SW480 (cell line): ENCODE results near the gene ACO2.
"Not testable (repeated sequence)": the region's sequence is repeated elsewhere in the genome, so short reads cannot be mapped to it uniquely, and the experiment has no call there.

Experiments
- DNase-seq: peaks from one replicate; pipeline ENCODE4 v3.0.0-alpha.2; 2016; ENCODE audit warnings: low spot score

Gene ACO2

DNA sequence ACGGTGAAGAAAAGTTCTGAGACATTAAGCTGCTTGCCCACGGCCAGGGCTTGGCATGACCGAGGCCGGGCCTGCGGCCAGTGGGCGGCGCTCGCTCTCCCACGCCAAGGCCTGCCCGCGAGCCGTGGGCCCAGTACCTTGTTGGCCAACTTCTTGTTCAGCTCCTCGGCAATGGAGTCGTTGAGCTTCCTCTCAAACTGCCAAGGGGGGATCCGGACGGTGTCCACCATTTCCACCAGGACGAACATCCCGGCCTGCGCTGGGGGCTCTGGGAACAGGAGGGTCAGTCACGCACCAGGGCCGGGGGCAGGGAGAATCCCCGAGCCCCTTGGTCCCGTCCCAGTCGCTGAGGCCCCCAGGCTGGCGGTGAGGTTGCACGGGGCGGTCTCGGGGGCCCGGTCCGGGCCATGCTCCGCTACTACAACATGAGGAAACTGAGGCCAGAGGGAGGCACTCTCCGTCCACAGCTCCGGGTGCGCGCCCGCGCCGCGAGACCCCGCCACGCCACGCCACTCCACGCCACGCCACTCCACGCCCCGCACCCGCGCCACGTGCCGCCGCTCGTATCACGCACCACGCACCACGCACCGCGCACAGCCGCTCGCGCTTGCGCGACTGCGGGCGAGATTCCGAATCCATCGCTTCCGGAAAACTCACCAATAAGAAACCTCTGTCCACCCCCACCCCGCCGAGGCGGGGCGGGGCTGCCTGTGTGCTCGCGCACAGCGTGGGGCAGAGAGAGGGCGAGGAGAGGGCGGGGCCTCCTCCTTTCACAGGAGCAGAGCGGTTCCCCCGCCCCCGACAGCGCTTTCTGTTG, 75.1 kb downstream of the ACO2 start, which contains the start of gene POLR3H:
TSS of gene POLR3H (minus strand) at position 617 of the 817 bp plus-strand sequence. CDS start at position 248, 369 bp downstream.
- DNase-seq, result peak; percentile 95

DNA sequence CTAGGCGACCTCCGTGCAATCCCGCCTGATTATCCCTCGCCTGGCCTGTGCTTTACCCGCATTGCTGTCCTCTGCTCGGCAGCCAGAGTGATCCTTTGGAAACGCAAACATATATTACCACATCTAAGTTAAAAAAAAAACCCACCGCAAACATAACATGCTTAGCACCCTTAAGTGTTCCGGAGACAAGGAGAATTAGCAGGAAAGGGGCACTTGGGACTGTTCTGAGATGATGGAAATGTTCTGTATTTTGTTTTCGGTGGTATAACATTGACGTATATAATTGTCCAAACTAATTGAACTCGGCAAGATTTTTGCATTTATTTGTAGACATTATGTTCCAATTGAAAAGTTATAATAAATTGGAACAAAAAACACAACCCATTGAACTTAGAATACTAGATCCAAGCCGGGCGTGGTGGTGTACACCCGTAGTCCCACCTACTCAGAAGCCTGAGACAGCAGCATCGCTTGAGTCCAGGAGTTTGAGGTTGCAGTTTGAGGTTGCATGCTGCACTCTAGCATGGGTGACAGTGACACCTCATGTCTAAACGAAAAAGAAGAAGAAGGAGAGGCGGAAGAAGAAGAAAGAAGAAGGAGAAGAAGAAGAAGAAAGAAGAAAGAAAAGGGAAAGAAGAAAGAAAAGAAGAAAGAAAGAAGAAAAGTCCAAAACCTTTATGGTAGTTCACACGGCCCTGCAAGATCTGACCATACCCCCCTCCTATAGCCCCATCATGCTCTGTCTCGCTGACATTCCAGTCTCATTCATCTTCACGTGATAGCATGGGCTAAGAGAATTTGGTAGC, 76.0 kb downstream of the ACO2 start:
- no peak for DNase-seq

DNA sequence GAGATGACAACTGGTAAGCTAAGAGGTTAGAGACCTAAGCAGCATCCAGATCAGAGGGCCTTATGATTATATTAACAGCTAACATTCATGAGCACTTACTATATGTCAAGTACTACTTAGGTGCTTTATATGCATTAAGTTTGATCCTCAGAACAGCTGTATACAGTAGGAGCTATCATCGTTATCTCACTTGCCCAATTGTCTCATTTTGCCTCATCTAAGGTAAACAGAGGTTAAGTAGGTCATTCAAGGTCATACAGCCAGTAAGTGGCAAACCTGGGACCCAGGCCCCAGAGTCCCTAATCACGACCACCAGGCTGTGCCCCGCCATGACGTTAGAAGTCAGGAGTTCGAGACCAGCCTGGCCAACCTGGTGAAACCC, 79.9 kb downstream of the ACO2 start:
- no peak for DNase-seq

DNA sequence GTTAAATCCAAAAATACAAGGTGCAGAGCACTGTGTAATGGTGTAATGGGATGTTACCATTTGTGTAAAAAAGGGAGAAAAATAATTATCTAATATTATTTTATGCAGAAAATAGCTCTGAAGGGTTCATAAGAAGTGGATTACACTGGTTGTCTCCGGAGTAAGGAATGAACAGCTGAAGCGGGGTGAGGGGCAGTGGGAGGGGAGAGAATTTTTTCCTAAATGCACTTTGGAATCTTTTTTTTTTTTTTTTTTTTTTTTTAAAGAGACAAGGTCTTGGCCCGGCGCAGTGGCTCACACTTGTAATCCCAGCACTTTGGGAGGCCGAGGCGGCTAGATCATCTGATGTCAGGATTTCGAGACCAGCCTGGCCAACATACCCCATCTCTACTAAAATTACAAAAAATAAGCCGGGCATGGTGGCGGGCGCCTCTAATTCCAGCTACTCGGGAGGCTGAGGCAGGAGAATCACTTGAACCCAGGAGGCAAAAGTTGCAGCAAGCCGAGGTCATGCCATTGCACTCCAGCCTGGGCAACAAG, 82.1 kb downstream of the ACO2 start:
- no peak for DNase-seq

DNA sequence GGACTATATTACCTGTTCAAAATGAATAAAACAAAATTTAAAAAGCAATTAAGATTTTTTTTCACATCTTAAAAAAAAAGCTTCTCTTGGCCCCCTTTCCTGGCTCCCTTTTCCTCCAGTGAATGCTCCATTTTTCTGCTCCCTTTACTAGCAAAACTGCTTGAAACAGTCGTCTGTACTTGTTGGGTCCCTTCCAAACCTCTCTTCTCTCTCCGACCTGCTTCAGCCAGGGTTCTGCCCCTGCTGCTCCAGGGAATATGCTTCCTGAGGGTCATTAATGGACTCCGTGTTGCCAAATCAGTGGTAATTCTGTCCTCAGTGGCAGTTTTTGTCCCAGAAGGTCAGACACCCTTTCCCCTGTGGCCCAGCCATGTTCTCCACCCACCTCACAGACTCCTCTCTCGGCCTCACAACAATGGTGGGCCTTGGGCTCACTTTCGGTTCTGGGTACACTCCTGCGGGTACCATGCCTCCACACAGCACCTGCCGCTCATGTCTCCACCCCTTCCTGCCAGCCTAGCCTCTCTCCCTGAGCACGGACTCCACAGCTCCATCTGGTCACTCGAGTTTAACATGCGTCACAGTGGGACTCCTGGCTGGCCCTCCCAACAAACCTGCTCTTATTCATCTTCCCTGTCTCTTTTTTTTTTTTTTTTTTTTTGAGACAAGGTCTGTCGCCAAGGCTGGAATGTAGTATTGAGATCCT, 83.1 kb downstream of the ACO2 start:
- DNase-seq, result no peak

DNA sequence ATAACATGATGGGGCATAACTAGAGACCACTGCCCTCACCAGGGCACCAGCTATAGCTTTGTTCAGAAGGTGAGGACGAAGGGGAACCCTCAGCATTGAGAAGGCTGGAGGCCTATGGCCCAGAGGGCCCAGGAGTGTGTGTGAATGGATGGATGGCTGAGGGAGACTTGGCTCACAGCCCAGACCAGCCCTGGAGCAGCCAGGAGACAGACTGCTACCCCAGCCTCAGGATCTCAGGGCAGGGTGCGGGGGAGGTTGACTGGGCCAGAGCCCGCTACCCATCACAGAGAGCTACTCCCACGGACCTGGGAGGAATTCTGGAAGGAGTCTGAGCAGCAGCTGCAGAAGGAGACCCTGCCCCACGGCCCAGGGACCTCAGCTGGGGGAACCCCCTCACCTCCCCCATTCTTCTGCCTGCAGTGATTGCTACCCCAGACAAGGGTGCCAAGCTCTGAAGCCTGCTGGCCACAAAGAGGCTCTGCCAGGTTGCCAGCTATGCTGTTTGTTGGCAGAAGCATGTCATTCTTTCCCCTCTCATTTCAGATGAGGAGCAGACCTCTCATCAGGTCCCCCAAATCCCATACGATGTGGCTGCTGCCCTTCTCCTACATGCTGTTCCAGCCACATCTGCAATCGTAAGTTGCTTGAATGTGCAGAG, 86.5 kb downstream of the ACO2 start:
- DNase-seq, result no peak

DNA sequence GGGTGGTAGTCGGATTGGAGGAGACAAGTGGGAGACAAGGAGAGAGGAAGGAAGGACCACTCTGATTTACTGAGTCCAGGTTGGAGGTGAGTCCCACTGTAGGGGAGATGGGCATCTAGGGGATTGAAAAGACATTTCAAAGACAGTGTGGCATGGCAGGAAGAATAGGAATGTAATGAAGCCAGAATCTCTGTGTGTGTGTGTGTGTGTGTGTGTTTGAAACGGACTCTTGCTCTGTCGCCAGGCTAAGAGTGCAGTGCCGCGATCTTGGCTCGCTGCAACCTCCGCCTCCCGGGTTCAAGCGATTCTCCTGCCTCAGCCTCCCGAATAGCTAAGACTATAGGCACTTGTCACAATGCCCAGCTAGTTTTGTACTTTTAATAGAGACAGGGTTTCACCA, 87.6 kb downstream of the ACO2 start:
- DNase-seq, result no peak

DNA sequence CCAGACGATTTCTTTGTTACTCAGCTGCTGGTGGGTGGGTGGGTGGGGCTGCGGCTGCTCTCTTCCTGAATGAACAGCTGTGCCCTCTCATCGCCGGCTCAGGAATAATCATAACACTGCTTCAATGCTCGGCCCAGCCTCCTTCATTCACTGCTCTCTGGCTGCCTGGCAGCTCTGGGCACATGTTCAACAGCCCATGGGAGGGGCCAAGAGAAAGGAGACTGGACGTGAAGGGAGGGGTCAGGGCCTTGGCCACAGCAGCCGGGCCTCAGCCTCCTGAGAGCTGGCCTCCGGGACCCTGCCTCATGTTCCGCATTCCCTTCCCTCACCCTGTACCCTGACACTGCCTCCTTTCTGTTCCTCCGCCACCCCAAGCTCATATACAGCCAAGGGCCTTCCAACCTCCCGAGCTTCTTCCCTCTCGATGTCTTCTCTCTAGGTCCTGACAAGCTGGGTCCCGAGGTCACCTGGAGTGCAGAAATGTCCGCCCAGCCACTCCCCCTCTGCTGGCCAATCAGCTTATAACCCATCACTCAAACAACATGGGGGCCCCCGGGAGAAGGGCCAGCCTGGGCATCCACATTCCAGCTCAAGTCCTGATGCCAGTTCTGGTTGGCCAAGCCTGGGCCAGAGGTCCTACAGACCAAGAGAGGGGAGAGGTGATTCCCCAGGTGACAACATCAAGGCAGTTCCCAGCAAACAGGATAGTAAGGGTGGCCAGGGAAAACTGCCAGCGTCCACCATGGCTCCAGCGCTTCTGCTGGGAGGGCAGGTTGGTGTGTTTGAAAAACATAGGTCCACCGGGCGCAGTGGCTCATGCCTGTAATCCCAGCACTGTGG, 88.7 kb downstream of the ACO2 start:
- DNase-seq, result no peak

DNA sequence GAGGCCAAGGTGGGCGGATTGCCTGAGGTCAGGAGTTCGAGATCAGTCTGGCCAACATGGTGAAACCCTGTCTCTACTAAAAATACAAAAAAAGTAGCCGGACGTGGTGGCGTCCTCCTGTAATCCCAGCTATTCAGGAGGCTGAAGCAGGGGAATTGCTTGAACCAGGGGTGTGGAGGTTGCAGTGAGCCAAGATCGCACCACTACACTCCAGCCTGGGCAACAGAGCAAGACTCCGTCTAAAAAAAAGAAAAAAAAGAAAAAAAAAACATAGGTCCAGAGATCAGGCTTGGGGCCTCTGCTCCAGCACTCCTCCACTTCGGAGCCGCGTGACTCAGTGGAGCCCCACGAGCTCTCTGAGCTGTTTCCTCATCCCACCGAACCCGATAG, 89.3 kb downstream of the ACO2 start:
- DNase-seq, result not testable (repeated sequence)

DNA sequence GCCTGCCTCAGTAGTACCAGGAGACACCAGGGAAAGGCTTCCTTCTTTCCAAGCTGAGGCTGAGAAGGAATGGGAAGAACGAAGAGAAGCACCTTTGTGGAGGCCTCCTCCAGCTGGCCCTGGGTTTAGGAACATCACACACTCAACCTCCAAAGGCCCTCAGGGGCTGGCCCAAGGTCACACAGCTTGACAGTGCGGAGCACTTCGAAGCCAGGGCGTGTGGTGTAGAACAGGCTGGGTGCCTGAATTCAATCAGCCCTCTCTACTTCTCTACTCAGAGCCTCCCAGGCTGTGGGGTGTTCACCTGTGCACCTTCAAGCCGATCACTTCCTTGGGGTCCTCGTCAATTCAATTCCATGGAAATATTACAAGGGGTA, 91.2 kb downstream of the ACO2 start:
- DNase-seq, result no peak

DNA sequence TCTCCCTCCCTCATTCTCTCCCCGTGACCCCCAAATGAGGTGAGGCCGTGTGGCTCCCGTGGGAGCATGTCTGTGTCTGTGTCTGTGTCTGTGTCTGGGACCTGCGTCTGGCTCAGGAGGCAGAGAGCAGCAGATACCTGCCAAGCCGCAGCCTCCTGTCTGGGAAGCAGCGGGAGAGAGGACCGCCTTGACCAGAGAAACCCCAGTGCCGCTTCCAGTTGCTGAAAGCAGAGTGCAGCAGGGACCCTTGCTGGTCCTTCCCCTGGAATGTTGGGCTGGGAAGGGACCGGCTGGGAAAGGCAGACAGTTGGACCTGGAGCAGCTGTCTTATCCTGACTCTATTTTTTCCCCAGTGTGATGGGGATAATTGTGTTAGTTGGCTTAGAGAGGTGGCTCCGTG, 92.4 kb downstream of the ACO2 start:
- DNase-seq, result no peak

DNA sequence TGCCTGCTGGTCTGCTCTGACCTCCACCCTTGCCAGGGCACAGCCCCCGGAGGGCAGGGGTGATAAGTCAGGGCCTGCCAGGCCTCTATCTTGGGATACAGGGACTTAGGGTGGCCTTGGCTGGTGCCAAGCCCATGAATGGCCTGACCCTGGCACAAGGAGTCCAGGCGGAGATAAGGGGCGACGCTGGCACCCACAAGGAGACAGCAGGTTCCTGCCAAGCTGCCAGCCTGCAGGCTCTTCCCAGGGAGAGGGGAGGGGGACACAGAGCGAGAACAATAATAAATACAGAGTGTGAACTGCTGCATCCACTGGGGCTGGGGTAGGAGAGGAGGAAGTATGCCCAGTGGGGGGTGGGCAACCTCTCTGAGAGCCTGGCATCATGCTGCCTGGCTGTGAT, 92.9 kb downstream of the ACO2 start:
- no peak for DNase-seq

DNA sequence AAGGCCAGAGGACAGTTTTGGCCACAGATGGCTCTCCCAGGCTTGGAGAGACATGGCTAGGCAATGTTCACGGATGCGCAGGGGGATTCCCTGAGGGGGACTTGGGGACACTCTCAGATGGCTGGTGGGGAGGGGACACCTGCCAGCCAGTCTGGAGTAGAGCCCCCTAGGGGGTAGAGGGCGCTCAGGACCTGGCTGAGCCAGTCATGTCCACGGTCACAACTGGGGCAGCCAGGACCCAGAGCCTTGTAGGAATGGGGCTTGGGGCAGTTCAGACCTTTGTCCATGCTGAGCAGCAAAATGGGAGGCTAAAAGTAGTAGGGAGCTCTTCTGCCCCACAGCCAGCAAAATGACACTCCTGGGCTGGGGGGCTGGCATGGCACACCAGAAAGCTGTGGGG, 93.5 kb downstream of the ACO2 start:
- DNase-seq, result no peak

DNA sequence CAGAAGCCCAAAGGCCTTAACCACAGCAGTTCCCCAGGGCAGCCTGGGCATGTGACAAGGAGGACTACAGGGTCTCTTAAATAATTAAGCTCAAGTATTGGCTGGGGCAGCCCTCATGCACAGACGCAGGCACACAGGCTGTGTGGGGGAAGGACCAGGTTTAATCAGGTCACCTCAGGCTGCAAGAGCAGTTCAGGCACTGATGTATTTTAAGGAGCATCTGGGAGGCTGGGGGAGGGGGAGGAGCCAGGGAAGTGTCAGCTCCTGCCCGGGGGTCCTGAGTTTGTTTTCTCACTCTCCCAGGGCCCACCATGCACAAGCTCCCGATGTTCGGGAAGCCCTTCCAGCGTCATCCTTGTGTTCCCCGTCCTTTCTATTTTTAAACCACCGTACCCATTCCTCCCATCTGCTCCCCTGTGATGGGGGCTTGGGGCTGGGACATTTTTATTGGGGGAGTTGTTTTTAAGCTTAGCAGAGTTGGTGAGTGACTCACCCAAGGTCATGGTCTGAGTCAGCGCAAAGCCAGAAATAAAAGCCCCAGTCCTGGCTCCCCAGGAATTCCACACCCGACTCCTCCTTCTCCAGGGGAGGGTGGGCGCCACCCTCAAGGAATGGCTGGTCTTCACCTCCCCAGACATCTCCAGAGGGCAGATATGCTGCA, 94.3 kb downstream of the ACO2 start:
- no peak for DNase-seq

DNA sequence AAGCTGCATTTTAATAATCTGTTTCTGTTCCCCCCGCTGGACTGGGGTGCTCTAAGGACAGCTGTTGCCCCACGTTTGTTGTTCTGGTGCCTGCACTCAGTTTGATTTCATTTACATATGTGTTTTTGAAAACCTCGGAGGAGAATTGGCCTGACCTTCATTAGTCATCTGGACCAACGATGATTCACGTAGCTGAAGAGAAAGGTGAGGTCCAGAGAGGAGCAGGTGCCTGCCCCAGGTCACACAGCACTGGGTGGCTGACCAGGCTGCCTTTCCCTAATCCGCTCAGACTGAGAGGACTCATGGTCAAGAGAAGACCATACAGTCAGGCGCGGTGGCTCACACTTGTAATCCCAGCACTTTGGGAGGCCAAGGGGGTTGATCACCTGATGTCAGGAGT, 95.6 kb downstream of the ACO2 start:
- no peak for DNase-seq

DNA sequence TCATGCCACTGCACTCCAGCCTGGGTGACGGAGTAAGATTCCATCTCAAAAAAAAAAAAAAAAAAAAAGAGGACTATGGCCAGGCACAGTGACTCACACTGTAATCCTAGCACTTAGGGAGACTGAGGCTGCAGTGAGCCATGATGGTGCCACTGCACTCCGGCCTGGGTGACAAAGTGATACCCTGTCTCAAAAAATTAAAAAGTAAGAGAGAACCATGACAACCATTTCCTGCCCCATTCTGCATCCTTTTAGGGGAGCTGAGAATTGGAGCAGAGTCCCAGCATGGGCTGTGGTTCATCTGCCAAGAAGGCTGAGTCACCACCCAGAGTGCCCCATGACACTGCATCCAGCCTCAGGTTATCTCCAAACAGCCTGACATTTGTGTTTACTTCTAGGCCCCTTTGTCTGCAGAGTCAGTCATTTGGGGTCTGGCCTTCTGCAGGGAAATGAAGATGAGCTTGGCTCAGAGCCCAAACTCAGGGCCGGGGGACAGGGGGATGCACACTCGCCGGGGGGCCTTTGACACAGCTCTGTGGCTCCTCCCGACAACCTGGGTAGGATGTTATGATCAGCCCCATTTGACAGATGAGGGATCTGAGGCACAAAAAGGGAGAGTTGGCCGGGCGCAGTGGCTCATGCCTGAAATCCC, 96.6 kb downstream of the ACO2 start:
- peak; percentile 42 for DNase-seq

DNA sequence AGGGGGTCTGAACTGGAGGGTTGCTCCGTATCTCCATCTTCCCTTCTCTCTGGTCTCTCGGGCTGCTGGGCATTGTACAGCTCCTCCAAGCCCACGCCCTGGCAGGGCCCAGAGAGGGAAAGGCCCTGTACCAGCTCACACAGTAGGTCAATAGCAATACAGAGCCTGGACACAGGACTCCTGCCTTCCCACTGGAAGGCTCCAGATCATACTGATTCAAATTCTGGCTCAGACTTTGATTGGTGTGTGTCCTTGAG, 98.5 kb downstream of the ACO2 start:
- DNase-seq, result no peak

DNA sequence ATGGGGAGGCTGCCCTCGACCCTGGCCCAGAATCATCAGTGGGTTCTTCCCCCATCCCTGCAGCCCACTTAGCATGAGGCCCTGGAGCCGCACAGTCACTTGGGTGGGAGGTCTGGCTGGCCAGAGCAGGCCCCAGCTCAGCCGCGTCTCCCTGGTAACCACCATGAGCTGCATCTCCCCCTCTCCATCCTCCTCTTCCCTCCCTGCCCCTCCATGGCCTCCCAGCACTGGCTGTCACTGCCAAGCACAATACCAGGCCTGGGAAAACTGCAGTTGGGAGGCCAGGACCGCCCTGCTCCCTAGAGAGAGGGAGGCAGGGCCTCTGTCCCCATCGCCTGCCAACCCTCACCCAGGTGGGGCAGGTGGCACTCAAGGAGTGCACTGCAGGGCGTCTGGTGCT, 99.9 kb downstream of the ACO2 start:
- no peak for DNase-seq

DNA sequence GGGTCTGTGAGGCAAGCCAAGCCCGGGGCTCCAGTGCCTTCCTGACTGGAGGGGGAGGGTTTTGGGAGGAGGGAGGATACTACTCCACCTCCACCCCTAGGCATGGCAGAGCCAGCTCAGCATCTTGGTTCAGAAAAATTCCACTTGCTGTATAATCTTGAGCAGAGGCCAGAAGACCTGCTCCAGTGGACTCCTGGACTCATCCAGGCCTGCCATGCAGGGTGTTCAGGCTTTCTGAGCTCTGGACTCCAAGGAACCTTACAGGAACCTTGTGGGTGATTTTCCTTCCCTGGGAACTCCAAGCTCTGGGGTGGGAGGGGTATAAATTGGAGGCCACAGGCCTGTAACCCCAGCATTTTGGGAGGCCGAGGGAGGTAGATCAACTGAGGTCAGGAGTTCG, 101.3 kb downstream of the ACO2 start:
- no peak for DNase-seq

DNA sequence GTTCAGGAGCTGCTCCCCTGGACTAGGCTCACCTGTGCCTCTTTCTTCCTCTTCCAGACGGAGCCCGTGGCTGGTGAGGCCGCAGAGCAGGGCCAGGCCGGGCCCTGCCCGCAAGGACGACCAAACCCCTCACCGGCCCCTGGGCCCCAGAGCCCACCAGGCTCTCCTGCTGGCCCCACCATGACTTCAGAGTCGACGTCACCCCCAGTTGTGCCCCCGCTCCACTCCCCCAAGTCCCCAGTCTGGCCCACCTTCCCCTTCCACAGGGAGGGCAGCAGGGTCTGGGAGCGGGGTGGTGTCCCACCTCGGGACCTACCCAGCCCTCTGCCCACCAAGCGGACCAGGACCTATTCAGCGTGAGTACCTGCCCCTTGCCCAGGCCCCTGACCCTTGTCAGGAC, 102.9 kb downstream of the ACO2 start:
- no peak for DNase-seq
